Panc1 (cell line): ENCODE measurements around the gene TFEB.

ENCODE experiments used
- POLR2AphosphoS5 ChIP-seq: IDR thresholded peaks from 2 replicates; pipeline ENCODE4 v1.6.1; 2012; ENCODE audit warnings: mild to moderate bottlenecking, low read depth, low read length, moderate library complexity
- SIN3A ChIP-seq: IDR thresholded peaks from 2 replicates; pipeline ENCODE4 v1.6.1; 2012; ENCODE audit warnings: low read depth, mild to moderate bottlenecking, low read length, moderate library complexity, borderline replicate concordance; ENCODE audit not compliant: insufficient read depth
- TF ChIP-seq, protein P1 (sequence below): fragments of 450-650 bp; IDR thresholded peaks from 2 replicates; pipeline ENCODE4 v1.5.1; 2017; ENCODE audit warnings: mild to moderate bottlenecking
- TF ChIP-seq, protein P2 (sequence below), 2 experiments: IDR thresholded peaks; 2 replicates each; pipeline ENCODE4 v1.6.1; 2011 to 2012; ENCODE audit warnings: low read depth in 2 of 2, control low read depth in 1 of 2, low read length in 1 of 2, mild to moderate bottlenecking in 1 of 2, moderate library complexity in 1 of 2; ENCODE audit not compliant: insufficient read depth in 1 of 2

GRCh38 chr6:41643899-41644269 is 91.5 kb downstream of the TFEB start:
- TF ChIP-seq, protein P1, sequence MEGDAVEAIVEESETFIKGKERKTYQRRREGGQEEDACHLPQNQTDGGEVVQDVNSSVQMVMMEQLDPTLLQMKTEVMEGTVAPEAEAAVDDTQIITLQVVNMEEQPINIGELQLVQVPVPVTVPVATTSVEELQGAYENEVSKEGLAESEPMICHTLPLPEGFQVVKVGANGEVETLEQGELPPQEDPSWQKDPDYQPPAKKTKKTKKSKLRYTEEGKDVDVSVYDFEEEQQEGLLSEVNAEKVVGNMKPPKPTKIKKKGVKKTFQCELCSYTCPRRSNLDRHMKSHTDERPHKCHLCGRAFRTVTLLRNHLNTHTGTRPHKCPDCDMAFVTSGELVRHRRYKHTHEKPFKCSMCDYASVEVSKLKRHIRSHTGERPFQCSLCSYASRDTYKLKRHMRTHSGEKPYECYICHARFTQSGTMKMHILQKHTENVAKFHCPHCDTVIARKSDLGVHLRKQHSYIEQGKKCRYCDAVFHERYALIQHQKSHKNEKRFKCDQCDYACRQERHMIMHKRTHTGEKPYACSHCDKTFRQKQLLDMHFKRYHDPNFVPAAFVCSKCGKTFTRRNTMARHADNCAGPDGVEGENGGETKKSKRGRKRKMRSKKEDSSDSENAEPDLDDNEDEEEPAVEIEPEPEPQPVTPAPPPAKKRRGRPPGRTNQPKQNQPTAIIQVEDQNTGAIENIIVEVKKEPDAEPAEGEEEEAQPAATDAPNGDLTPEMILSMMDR, result no peak
- TF ChIP-seq SIN3A, result no peak
- TF ChIP-seq POLR2AphosphoS5, result no peak
- TF ChIP-seq, protein P2, sequence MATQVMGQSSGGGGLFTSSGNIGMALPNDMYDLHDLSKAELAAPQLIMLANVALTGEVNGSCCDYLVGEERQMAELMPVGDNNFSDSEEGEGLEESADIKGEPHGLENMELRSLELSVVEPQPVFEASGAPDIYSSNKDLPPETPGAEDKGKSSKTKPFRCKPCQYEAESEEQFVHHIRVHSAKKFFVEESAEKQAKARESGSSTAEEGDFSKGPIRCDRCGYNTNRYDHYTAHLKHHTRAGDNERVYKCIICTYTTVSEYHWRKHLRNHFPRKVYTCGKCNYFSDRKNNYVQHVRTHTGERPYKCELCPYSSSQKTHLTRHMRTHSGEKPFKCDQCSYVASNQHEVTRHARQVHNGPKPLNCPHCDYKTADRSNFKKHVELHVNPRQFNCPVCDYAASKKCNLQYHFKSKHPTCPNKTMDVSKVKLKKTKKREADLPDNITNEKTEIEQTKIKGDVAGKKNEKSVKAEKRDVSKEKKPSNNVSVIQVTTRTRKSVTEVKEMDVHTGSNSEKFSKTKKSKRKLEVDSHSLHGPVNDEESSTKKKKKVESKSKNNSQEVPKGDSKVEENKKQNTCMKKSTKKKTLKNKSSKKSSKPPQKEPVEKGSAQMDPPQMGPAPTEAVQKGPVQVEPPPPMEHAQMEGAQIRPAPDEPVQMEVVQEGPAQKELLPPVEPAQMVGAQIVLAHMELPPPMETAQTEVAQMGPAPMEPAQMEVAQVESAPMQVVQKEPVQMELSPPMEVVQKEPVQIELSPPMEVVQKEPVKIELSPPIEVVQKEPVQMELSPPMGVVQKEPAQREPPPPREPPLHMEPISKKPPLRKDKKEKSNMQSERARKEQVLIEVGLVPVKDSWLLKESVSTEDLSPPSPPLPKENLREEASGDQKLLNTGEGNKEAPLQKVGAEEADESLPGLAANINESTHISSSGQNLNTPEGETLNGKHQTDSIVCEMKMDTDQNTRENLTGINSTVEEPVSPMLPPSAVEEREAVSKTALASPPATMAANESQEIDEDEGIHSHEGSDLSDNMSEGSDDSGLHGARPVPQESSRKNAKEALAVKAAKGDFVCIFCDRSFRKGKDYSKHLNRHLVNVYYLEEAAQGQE (IDR thresholded peaks at IDR 0.05; ENCODE audit: insufficient read depth in 1 of 2, low read depth in 2 of 2, low read length in 1 of 2), result no peak
